Progenitor cell of endocrine pancreas (in vitro differentiated cells): ENCODE data around the gene ACTR3. TPM values are rescaled to one million over a fixed set of nuclear protein-coding genes. Genes with fewer than 3 reads are reported as not detected.
A peak's percentile ranks its signal among the peaks of the same experiment; 100 is the strongest.

Source experiments
- DNase-seq: peaks from one replicate; pipeline ENCODE4 v3.0.0; 2021; ENCODE audit warnings: low spot score; ENCODE audit not compliant: unreplicated experiment
- H3K27ac Mint-ChIP-seq: 2 replicates; pipeline ENCODE4 v1.8.0; 2021; ENCODE audit warnings: mild to moderate bottlenecking, moderate library complexity, mixed read lengths
- H3K27me3 Mint-ChIP-seq: 2 replicates; pipeline ENCODE4 v1.8.0; 2021; ENCODE audit warnings: mixed read lengths
- H3K36me3 Mint-ChIP-seq: 2 replicates; pipeline ENCODE4 v1.8.0; 2022; ENCODE audit warnings: mixed read lengths; ENCODE audit not compliant: insufficient read depth
- H3K4me1 Mint-ChIP-seq: 2 replicates; pipeline ENCODE4 v1.8.0; 2021; ENCODE audit warnings: low read depth, mixed read lengths
- H3K4me3 Mint-ChIP-seq: 2 replicates; pipeline ENCODE4 v1.8.0; 2021; ENCODE audit warnings: low read depth, mild to moderate bottlenecking, moderate library complexity, mixed read lengths
- H3K9me3 Mint-ChIP-seq: 2 replicates; pipeline ENCODE4 v1.8.0; 2021; ENCODE audit warnings: low read depth, mixed read lengths
- total RNA-seq: library from RNA; stranded (reverse); gene quantifications from 2 replicates; pipeline ENCODE4 v1.2.1, GENCODE V29; 2021
- TF ChIP-seq, protein P1 (sequence below): fragments of 200-600 bp; sonication (generic); IDR thresholded peaks from one replicate; pipeline ENCODE4 v1.5.0; 2021; ENCODE audit warnings: antibody characterized with exemption, mild to moderate bottlenecking; ENCODE audit not compliant: unreplicated experiment

Gene ACTR3
- total RNA-seq, 1 donor from 2014 or later = 156 TPM

DNA sequence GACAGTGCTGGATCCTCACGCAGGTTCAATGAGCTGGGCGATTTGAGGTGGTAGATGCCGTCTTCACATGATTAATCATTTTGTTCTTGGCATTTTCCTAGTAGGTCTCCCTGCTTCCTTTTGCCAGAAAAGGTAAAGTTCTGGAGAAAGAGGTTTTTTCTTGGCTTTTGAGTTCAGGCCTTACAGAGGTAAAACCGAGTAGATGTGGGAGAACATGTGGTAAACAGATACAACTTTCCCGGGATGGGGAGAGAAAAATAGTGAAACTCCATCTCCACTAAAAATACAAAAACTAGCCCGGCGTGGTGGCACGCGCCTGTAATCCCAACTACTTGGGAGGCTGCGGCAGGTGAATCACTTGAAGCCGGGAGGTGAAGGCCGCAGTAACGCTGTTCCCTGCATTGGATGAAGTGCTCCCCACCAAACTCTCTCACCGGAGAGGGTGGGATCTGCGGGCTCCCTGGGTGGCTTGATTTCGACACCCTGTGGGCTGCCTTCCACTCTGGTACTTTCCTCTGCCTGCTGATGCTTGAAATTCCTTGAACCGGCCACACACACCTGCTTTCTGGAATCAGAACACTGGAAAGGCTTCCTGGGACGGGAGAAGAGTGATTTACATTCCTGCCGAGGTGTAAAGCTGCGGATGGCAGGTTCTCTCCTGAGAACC is 88.8 kb downstream of the ACTR3 start:
- no peak for DNase-seq
- Mint-ChIP-seq H3K9me3 (peaks cover 3% of the 10 kb centered on the region), H3K36me3 (peaks cover 9% of the 10 kb centered on the region)

DNA sequence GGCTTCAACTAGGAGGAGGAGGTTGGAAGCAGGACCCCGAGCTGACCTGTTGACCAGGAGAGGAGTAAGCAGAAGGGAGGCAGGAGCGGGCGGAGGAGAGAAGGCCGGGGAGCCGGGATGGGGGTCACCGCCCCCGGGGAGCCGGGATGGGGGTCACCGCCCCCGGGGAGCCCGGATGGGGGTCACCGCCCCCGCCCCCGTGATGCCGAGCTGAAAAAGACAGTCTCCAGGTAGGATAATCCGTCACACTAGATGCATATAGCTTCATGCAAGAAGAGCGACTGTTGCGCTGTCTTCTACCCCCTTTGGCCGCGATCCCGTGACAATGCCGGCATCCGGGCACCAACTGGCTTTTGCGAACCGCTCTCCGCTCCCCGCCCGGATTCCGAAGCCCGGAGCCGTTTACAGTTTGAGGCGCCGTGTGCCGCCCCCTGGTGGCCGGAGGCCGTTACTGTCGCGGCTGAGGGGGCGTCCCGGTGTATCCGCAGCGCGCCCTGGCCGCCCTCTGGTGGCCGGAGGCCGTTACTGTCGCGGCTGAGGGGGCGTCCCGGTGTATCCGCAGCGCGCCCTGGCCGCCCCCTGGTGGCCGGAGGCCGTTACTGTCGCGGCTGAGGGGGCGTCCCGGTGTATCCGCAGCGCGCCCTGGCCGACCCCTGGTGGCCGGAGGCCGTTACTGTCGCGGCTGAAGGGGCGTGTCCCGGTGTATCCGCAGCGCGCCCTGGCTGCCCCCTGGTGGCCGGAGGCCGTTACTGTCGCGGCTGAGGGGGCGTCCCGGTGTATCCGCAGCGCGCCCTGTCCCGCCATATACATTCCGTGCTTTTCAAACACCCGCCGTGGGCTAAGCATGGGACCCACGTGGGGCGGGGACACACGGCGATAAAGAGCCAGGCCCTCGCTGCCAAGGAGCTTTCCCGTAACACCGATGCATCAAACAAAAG is 89.6 kb downstream of the ACTR3 start:
- Mint-ChIP-seq H3K27ac (peak overlapping the region; percentile 97), H3K27me3 (no peaks in the 10 kb centered on the region), H3K36me3 (peaks cover 9% of the 10 kb centered on the region), H3K9me3 (peaks cover 3% of the 10 kb centered on the region), H3K4me3 (no peak overlapping the region), H3K4me1 (peaks cover 18% of the 10 kb centered on the region)
- TF ChIP-seq, protein P1, sequence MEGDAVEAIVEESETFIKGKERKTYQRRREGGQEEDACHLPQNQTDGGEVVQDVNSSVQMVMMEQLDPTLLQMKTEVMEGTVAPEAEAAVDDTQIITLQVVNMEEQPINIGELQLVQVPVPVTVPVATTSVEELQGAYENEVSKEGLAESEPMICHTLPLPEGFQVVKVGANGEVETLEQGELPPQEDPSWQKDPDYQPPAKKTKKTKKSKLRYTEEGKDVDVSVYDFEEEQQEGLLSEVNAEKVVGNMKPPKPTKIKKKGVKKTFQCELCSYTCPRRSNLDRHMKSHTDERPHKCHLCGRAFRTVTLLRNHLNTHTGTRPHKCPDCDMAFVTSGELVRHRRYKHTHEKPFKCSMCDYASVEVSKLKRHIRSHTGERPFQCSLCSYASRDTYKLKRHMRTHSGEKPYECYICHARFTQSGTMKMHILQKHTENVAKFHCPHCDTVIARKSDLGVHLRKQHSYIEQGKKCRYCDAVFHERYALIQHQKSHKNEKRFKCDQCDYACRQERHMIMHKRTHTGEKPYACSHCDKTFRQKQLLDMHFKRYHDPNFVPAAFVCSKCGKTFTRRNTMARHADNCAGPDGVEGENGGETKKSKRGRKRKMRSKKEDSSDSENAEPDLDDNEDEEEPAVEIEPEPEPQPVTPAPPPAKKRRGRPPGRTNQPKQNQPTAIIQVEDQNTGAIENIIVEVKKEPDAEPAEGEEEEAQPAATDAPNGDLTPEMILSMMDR = peak; percentile 57
- DNase-seq = no peak

More for the DNA sequence above, 88.8 kb downstream of the ACTR3 start:
- Mint-ChIP-seq H3K27ac (peak overlapping the region; percentile 97), H3K27me3 (no peaks in the 10 kb centered on the region), H3K4me3 (no peak overlapping the region), H3K4me1 (peaks cover 18% of the 10 kb centered on the region)
- TF ChIP-seq, protein P1 = no peak

DNA sequence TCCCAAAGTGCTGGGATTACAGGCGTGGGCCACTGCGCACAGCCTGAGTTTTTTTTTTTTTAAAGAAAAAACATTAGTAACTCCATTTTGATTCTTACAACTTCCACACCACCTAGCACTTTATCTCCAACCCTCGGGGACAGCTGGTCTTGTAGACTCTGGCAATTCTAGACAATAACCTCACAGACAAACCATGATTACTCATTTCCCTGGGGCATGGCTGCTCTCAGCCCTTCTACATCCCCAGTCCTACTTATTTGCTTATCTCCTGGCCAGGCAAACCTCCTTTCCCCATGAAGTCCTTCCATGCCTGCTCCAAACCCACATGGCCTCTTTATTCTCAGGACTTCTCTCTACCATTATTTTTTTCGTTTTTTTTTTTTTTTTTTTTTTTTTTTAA is 91.1 kb downstream of the ACTR3 start:
- Mint-ChIP-seq H3K27me3 (no peaks in the 10 kb centered on the region), H3K36me3 (peaks cover 9% of the 10 kb centered on the region), H3K4me1 (peaks cover 18% of the 10 kb centered on the region), H3K4me3 (no peak overlapping the region), H3K9me3 (peaks cover 3% of the 10 kb centered on the region), H3K27ac (peak overlapping the region; percentile 71)
- TF ChIP-seq, protein P1 = no peak
- no peak for DNase-seq

DNA sequence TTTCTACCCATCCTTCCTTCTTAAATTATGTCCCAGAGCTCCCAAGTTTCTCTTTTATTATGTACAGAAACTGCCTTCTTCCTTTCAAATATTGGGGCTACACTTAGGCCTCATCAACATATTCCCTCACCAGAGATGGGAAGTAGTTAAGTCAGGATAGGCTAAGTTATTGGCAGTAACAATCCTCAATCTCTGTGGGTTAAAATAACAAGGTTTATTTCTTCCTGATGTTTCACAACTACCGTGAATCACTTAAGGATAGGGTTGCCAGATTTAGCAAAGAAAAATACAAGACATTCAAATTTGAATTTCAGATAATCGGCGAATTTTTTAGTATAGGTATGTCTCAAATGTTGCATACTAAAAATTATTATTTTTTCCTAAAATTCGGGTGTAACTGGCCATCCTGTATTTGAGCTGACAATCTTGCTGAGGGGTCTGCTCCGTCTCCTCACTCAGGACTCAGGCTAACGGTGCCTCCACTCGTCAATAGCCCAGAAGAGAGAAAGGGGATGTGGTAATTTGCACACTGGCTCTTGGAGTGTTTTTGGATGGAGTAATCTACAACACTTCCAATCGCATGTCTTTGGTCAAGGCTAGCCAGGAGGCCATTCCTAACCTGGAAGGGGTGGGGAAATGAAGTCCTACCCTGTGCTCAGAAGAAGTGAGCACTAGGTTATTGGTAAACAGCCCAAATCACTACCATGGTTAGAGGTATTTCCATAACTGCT is 91.7 kb downstream of the ACTR3 start:
- peaks cover 9% of the 10 kb centered on the region for H3K36me3 Mint-ChIP-seq
- no peak for DNase-seq
- H3K27me3 Mint-ChIP-seq = no peaks in the 10 kb centered on the region
- peaks cover 21% of the 10 kb centered on the region for H3K4me1 Mint-ChIP-seq
- TF ChIP-seq, protein P1 = no peak
- H3K27ac Mint-ChIP-seq = no peak overlapping the region
- H3K4me3 Mint-ChIP-seq = no peak overlapping the region
- peaks cover 3% of the 10 kb centered on the region for H3K9me3 Mint-ChIP-seq
